Calu3 (cell line): ENCODE measurements around the gene CDK5R2. TPM values are rescaled to one million over a fixed set of nuclear protein-coding genes. Genes with fewer than 3 reads are reported as not detected.

Source experiments
- BruUV-seq: library from RNA; stranded (reverse); fragments of 400-500 nt; replicated peaks from 2 replicates; lab custom pipeline; 2021; lab: Mats Ljungman, UMichigan
- CTCF ChIA-PET: fragments of 300-600 bp; sonication (Branson Sonifier 250); formaldehyde crosslinking; loops from one replicate; lab custom pipeline; 2022; ENCODE audit warnings: antibody characterized with exemption; lab: Charles Lee
- DNase-seq: peaks from one replicate; pipeline ENCODE4 v3.0.0; 2022
- H3K27ac Mint-ChIP-seq: one replicate; pipeline ENCODE4 v1.8.0; 2022; ENCODE audit warnings: mixed read lengths; ENCODE audit not compliant: unreplicated experiment
- H3K27me3 Mint-ChIP-seq: one replicate; pipeline ENCODE4 v1.8.0; 2022; ENCODE audit warnings: mixed read lengths; ENCODE audit not compliant: unreplicated experiment
- H3K36me3 Mint-ChIP-seq: one replicate; pipeline ENCODE4 v1.8.0; 2022; ENCODE audit warnings: mild to moderate bottlenecking, moderate library complexity, mixed read lengths; ENCODE audit not compliant: insufficient read depth, unreplicated experiment
- H3K4me1 Mint-ChIP-seq: one replicate; pipeline ENCODE4 v1.8.0; 2022; ENCODE audit warnings: mild to moderate bottlenecking, low read depth, mixed read lengths; ENCODE audit not compliant: unreplicated experiment
- H3K4me3 Mint-ChIP-seq: one replicate; pipeline ENCODE4 v1.8.0; 2022; ENCODE audit warnings: mild to moderate bottlenecking, low read depth, moderate library complexity, mixed read lengths; ENCODE audit not compliant: unreplicated experiment
- H3K9me3 Mint-ChIP-seq: one replicate; pipeline ENCODE4 v1.8.0; 2022; ENCODE audit warnings: low read depth, mixed read lengths; ENCODE audit not compliant: unreplicated experiment
- intact Hi-C: fragments of 100-400 bp; cut with micrococcal nuclease; formaldehyde crosslinking; loops from one replicate; pipeline ENCODE4 v1.10.0; 2022; ENCODE audit not compliant: unreplicated experiment
- total RNA-seq: library from RNA; stranded (reverse); gene quantifications from 2 replicates; pipeline ENCODE4 v1.2.3, GENCODE V29; 2022
- TF ChIP-seq, protein P1 (sequence below): fragments of 200-600 bp; IDR thresholded peaks from one replicate; pipeline ENCODE4 v1.8.0; 2022; ENCODE audit warnings: antibody characterized with exemption; ENCODE audit not compliant: unreplicated experiment

Gene CDK5R2
- total RNA-seq, 1 experiment from 2014 or later = 0.59 TPM

GRCh38 chr2:218954541-218955300 is 4.7 kb upstream of the CDK5R2 start:
- Mint-ChIP-seq H3K27ac (no peak overlapping the region), H3K4me1 (peaks cover 15% of the 10 kb centered on the region), H3K9me3 (no peaks in the 10 kb centered on the region), H3K4me3 (no peak overlapping the region), H3K36me3 (peaks cover 16% of the 10 kb centered on the region), H3K27me3 (peaks cover 61% of the 10 kb centered on the region)
- TF ChIP-seq, protein P1, sequence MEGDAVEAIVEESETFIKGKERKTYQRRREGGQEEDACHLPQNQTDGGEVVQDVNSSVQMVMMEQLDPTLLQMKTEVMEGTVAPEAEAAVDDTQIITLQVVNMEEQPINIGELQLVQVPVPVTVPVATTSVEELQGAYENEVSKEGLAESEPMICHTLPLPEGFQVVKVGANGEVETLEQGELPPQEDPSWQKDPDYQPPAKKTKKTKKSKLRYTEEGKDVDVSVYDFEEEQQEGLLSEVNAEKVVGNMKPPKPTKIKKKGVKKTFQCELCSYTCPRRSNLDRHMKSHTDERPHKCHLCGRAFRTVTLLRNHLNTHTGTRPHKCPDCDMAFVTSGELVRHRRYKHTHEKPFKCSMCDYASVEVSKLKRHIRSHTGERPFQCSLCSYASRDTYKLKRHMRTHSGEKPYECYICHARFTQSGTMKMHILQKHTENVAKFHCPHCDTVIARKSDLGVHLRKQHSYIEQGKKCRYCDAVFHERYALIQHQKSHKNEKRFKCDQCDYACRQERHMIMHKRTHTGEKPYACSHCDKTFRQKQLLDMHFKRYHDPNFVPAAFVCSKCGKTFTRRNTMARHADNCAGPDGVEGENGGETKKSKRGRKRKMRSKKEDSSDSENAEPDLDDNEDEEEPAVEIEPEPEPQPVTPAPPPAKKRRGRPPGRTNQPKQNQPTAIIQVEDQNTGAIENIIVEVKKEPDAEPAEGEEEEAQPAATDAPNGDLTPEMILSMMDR = no peak
- DNase-seq = no peak
- CTCF ChIA-PET = no interaction called here
- intact Hi-C loops = no loop called here
- no TSS peak for BruUV-seq

DNA sequence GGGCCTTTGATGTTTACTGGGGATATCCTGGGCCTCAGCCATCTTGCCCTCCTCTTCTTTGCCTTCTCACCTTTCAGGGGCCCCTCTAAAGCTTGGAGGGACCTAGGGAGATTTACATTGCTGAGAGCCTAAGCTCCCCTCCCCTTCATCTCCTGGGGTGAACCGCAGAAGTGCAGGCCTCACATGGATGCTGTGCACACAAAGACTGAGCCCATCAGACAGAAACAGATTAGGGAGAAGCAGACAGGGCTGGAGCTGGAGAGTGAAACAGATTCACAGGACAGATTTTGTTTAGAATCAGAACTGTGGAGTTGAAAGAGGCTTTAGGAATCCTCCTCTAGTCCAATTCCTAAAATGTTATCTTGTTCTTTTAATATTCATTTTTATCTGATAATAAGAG is 3.4 kb upstream of the CDK5R2 start:
- Mint-ChIP-seq H3K9me3 (no peaks in the 10 kb centered on the region), H3K4me3 (no peak overlapping the region), H3K4me1 (peaks cover 15% of the 10 kb centered on the region), H3K27ac (no peak overlapping the region), H3K27me3 (peaks cover 68% of the 10 kb centered on the region), H3K36me3 (peaks cover 17% of the 10 kb centered on the region)
- no peak for DNase-seq
- no TSS peak for BruUV-seq
- CTCF ChIA-PET = no interaction called here
- intact Hi-C loops = no loop called here
- TF ChIP-seq, protein P1 = no peak

- intact Hi-C loops = no loop called here
- peak overlapping the region; percentile 2 for H3K27ac Mint-ChIP-seq
- no peak for DNase-seq
These were observed 1.8 kb upstream of the CDK5R2 start for GRCh38 chr2:218957671-218958070.

GRCh38 chr2:218958276-218958675 is 1.2 kb upstream of the CDK5R2 start:
- BruUV-seq = no TSS peak
- Mint-ChIP-seq H3K36me3 (peaks cover 24% of the 10 kb centered on the region), H3K9me3 (no peaks in the 10 kb centered on the region), H3K4me1 (peaks cover 17% of the 10 kb centered on the region), H3K27me3 (peaks cover 81% of the 10 kb centered on the region), H3K27ac (peak overlapping the region; percentile 2), H3K4me3 (peak overlapping the region; percentile 42)
- CTCF ChIA-PET = no interaction called here
- TF ChIP-seq, protein P1 = no peak
- DNase-seq = no peak
- intact Hi-C loops = no loop called here

More at GRCh38 chr2:218957671-218958070, 1.8 kb upstream of the CDK5R2 start:
- Mint-ChIP-seq H3K4me1 (peaks cover 15% of the 10 kb centered on the region), H3K27me3 (peaks cover 81% of the 10 kb centered on the region), H3K4me3 (peak overlapping the region; percentile 42), H3K36me3 (peaks cover 18% of the 10 kb centered on the region), H3K9me3 (no peaks in the 10 kb centered on the region)
- CTCF ChIA-PET = no interaction called here
- no TSS peak for BruUV-seq
- TF ChIP-seq, protein P1 = no peak
